ENCODE results near the gene C14orf132. TPM values are rescaled to one million over a fixed set of nuclear protein-coding genes. Genes with fewer than 3 reads are reported as not detected.
A peak's percentile ranks its signal among the peaks of the same experiment; 100 is the strongest.

Gene C14orf132
- total RNA-seq, 2 experiments from 2014 or later, result 2.0 to 2.4 TPM

- no peak overlapping the region for H3K27ac ChIP-seq (ENCODE audit: low read depth in 1 of 2, low read length in 2 of 2)
- no peaks in the 10 kb centered on the region for H3K36me3 ChIP-seq (ENCODE audit: insufficient read depth, low read length)
- H3K9me3 ChIP-seq (ENCODE audit: control insufficient read depth in 1 of 2, insufficient read depth in 1 of 2, low read length in 2 of 2), result no peaks in the 10 kb centered on the region
- Mint-ChIP-seq H3K4me1 (ENCODE audit: low read depth) (peaks cover 7% of the 10 kb centered on the region), H3K36me3 (ENCODE audit: low read depth) (no peaks in the 10 kb centered on the region), H3K9me3 (no peaks in the 10 kb centered on the region), H3K27ac (no peak overlapping the region), H3K4me3 (no peak overlapping the region), H3K27me3 (peaks cover 6% of the 10 kb centered on the region)
- intact Hi-C loops (cut with DNase I, micrococcal nuclease), result loop anchor here in 1 of 2 experiments (2.0 kb wide), 1 partner anchor 100 kb away; no protein-coding TSS in a partner anchor
- peaks cover 3% of the 10 kb centered on the region for H3K4me1 ChIP-seq (ENCODE audit: insufficient read depth, low read length)
- ChIA-PET POLR2A (no interaction called here), CTCF (interaction anchor here (1.2 kb wide), 1 partner anchor 176 kb away, joined by 4 read pairs; no protein-coding TSS in a partner anchor)
- TF ChIP-seq CTCF (IDR thresholded peaks at IDR 0.05), result no peak
- DNase-seq, result no peak
- peaks cover 0 to 4% of the 10 kb centered on the region in 2 experiments for H3K27me3 ChIP-seq (ENCODE audit: control insufficient read depth in 1 of 2, insufficient read depth in 2 of 2, low read length in 2 of 2)
- ATAC-seq (ENCODE audit: poor library complexity), result no peak
- no peak overlapping the region for H3K4me3 ChIP-seq (ENCODE audit: low read length)
These were observed 59.8 kb downstream of the C14orf132 start for GRCh38 chr14:96098999-96099335.

- H3K4me3 Mint-ChIP-seq, result no peak overlapping the region
- ATAC-seq (ENCODE audit: poor library complexity) (peak; percentile 75), DNase-seq (peak; percentile 56 to 86 (median 68))
- H3K27me3 Mint-ChIP-seq, result no peaks in the 10 kb centered on the region
- Histone ChIP-seq H3K27ac (ENCODE audit: low read depth in 1 of 2, low read length in 2 of 2) (no peak overlapping the region), H3K27me3 (ENCODE audit: control insufficient read depth in 1 of 2, insufficient read depth in 2 of 2, low read length in 2 of 2) (peaks cover 0 to 4% of the 10 kb centered on the region in 2 experiments), H3K4me3 (ENCODE audit: low read length) (no peak overlapping the region), H3K36me3 (ENCODE audit: insufficient read depth, low read length) (no peaks in the 10 kb centered on the region), H3K4me1 (ENCODE audit: insufficient read depth, low read length) (peaks cover 3% of the 10 kb centered on the region), H3K9me3 (ENCODE audit: control insufficient read depth in 1 of 2, insufficient read depth in 1 of 2, low read length in 2 of 2) (no peaks in the 10 kb centered on the region)
- H3K4me1 Mint-ChIP-seq (ENCODE audit: low read depth), result peaks cover 7% of the 10 kb centered on the region
- no peak overlapping the region for H3K27ac Mint-ChIP-seq
- H3K9me3 Mint-ChIP-seq, result no peaks in the 10 kb centered on the region
- no peaks in the 10 kb centered on the region for H3K36me3 Mint-ChIP-seq (ENCODE audit: low read depth)
- ChIA-PET CTCF (interaction anchor here (0.6 to 1.5 kb wide), 11 partner anchors 20 to 191 kb away, joined by 3 to 15 read pairs (median 4); no protein-coding TSS in a partner anchor), POLR2A (interaction anchor here (0.6 to 1.2 kb wide), 3 partner anchors 175 to 185 kb away, joined by 3 to 6 read pairs (median 3); no protein-coding TSS in a partner anchor)
- intact Hi-C loops (cut with DNase I, micrococcal nuclease), result loop anchor here (1.0 to 5.0 kb wide), 5 partner anchors 26 to 324 kb away; no protein-coding TSS in a partner anchor
- TF ChIP-seq CTCF (IDR thresholded peaks at IDR 0.05), result peak; percentile 85
These were observed 61.3 kb downstream of the C14orf132 start for GRCh38 chr14:96100161-96101064.

- Histone ChIP-seq H3K27ac (ENCODE audit: low read depth in 1 of 2, low read length in 2 of 2) (no peak overlapping the region), H3K4me1 (ENCODE audit: insufficient read depth, low read length) (peaks cover 3% of the 10 kb centered on the region), H3K9me3 (ENCODE audit: control insufficient read depth in 1 of 2, insufficient read depth in 1 of 2, low read length in 2 of 2) (no peaks in the 10 kb centered on the region), H3K27me3 (ENCODE audit: control insufficient read depth in 1 of 2, insufficient read depth in 2 of 2, low read length in 2 of 2) (peaks cover 0 to 4% of the 10 kb centered on the region in 2 experiments), H3K36me3 (ENCODE audit: insufficient read depth, low read length) (no peaks in the 10 kb centered on the region), H3K4me3 (ENCODE audit: low read length) (no peak overlapping the region)
- H3K4me3 Mint-ChIP-seq, result no peak overlapping the region
- no peak for ATAC-seq (ENCODE audit: poor library complexity)
- no peak for TF ChIP-seq CTCF (IDR thresholded peaks at IDR 0.05)
- POLR2A ChIA-PET, result no interaction called here
- H3K4me1 Mint-ChIP-seq (ENCODE audit: low read depth), result peaks cover 7% of the 10 kb centered on the region
- H3K27ac Mint-ChIP-seq, result no peak overlapping the region
- H3K27me3 Mint-ChIP-seq, result no peaks in the 10 kb centered on the region
- H3K9me3 Mint-ChIP-seq, result no peaks in the 10 kb centered on the region
- intact Hi-C loops (cut with DNase I, micrococcal nuclease), result loop anchor here in 1 of 2 experiments (5.0 kb wide), 1 partner anchor 90 kb away; no protein-coding TSS in a partner anchor
- DNase-seq, result no peak
- CTCF ChIA-PET, result no interaction called here
- no peaks in the 10 kb centered on the region for H3K36me3 Mint-ChIP-seq (ENCODE audit: low read depth)
These were observed 63.1 kb downstream of the C14orf132 start for GRCh38 chr14:96102081-96102856.

Measured in CD4-positive, alpha-beta T cell (primary cell).